ENCODE measurements around the gene CCNH.

DNA sequence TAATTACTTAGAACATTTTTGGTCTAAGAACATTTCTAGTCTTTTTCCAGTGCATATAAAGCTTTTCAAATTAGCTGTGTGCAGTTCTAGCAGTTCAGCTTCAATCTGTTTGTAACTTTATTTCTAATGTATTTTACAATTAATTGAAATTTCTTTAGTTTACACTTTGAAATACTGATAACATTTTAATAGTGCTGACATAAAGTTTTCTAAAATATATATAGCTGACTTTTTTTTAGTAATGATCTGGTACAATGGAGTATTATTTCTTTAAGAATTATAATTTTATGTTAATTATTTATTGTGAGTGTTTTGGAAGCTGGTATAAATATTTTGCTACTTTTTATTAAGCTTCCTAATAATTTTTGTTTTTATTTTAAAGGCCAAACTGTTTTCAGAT, 43.3 kb downstream of the CCNH start:
- TF ChIP-seq, protein P1, sequence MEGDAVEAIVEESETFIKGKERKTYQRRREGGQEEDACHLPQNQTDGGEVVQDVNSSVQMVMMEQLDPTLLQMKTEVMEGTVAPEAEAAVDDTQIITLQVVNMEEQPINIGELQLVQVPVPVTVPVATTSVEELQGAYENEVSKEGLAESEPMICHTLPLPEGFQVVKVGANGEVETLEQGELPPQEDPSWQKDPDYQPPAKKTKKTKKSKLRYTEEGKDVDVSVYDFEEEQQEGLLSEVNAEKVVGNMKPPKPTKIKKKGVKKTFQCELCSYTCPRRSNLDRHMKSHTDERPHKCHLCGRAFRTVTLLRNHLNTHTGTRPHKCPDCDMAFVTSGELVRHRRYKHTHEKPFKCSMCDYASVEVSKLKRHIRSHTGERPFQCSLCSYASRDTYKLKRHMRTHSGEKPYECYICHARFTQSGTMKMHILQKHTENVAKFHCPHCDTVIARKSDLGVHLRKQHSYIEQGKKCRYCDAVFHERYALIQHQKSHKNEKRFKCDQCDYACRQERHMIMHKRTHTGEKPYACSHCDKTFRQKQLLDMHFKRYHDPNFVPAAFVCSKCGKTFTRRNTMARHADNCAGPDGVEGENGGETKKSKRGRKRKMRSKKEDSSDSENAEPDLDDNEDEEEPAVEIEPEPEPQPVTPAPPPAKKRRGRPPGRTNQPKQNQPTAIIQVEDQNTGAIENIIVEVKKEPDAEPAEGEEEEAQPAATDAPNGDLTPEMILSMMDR (IDR thresholded peaks at IDR 0.05; ENCODE audit: insufficient read depth, low read length, poor library complexity, severe bottlenecking), result no peak
- no peak for TF ChIP-seq EZH2phosphoT487 (conservative IDR thresholded peaks at IDR 0.05; ENCODE audit: low read length)
